ENCODE data around the gene PUSL1. TPM values are rescaled to one million over a fixed set of nuclear protein-coding genes. Genes with fewer than 3 reads are reported as not detected.
A peak's percentile ranks its signal among the peaks of the same experiment; 100 is the strongest.

Gene PUSL1
- total RNA-seq, 1 donor from 2014 or later = 35.2 TPM

DNA sequence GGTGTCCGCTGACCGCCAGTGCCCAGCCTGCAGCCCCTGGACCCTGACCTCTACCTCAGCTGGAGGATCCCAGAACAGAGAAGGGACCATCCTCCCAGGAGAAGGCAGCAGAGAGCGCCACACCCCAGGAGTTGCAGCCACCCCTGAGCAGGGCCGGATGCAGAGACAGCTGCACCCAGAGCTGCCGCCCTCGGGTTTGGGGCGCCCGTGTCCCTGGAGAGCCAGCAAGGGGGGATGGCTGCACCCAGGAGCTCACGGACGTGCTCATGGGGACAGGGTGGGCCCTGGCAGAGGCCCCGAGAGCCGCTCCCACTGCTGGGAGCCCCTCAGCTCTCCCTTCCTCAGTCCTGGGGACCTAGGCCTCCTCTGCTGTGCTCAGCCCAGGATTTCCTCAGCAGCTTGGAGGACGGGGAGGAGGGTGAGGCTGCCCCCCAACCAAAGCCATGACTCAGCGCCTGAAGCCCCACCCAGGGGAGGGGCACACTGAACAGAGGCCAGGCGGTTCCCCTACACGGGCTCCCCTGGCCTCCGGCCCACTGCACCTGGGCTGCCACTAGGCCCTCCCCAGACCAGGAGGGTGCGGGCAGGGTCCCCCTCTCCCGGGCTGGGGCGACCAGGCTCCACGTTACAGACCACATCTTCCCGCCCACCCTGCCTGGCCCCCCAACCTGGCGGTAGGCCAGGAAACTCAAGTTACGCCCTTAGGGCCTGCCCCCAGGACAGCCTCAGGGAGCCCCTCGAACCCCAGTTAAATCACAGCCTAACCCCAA lies 2.9 kb upstream of the PUSL1 start:
- peaks cover 3% of the 10 kb centered on the region for H3K36me3 Mint-ChIP-seq (ENCODE audit: low read depth)
- no peaks in the 10 kb centered on the region for H3K9me3 Mint-ChIP-seq
- H3K27ac Mint-ChIP-seq = peak overlapping the region; percentile 87
- intact Hi-C loops (cut with micrococcal nuclease) = loop anchor here (5.0 kb wide), 2 partner anchors 98 to 248 kb away; partner anchors contain the start of gene TNFRSF18
- H3K27me3 Mint-ChIP-seq = no peaks in the 10 kb centered on the region
- H3K4me3 Mint-ChIP-seq = peak overlapping the region; percentile 88
- H3K4me1 Mint-ChIP-seq = peaks cover 18% of the 10 kb centered on the region
- peak; percentile 91 for DNase-seq

DNA sequence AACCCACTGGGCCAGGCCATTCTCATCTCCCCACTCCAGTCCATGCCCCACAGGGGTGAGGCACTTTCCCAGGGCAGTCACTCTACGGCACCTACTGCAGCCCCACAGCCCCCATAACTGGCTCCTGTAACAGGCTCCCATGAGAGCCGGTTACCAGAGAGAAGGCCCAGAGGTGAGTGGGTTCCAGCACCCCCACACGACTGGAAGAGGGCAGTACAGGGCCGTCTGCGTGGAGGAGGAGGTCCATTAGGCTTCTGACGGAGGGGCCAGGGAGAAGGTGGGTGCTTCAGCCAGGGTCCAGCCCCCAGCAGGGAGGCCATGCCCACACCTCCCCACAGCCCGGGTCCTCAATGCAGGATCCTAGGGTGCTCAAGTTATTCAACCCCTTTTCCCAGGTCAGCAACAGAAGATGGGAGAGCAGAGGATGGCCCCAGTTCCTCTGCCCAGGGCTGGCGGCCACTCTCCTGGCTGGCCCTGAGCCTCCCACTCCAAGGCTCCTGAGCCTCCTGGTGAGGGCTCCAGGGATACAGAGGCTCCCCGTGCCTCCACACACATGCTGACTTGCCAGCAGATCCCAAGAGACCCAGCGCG lies 2.2 kb upstream of the PUSL1 start:
- intact Hi-C loops (cut with micrococcal nuclease) = loop anchor here (5.0 kb wide), 2 partner anchors 99 to 249 kb away; partner anchors contain the start of gene TNFRSF18
- H3K9me3 Mint-ChIP-seq = no peaks in the 10 kb centered on the region
- H3K36me3 Mint-ChIP-seq (ENCODE audit: low read depth) = peaks cover 5% of the 10 kb centered on the region
- H3K4me3 Mint-ChIP-seq = peak overlapping the region; percentile 88
- DNase-seq = peak; percentile 74
- H3K27ac Mint-ChIP-seq = peak overlapping the region; percentile 87
- H3K4me1 Mint-ChIP-seq = peaks cover 18% of the 10 kb centered on the region
- H3K27me3 Mint-ChIP-seq = no peaks in the 10 kb centered on the region

GRCh38 chr1:1306661-1307260 lies 1.6 kb upstream of the PUSL1 start:
- intact Hi-C loops (cut with micrococcal nuclease) = loop anchor here (5.0 kb wide), 2 partner anchors 99 to 249 kb away; partner anchors contain the start of gene TNFRSF18
- peak overlapping the region; percentile 88 for H3K4me3 Mint-ChIP-seq
- peak overlapping the region; percentile 87 for H3K27ac Mint-ChIP-seq
- peak; percentile 71 for DNase-seq
- H3K9me3 Mint-ChIP-seq = no peaks in the 10 kb centered on the region
- H3K36me3 Mint-ChIP-seq (ENCODE audit: low read depth) = peaks cover 5% of the 10 kb centered on the region
- no peaks in the 10 kb centered on the region for H3K27me3 Mint-ChIP-seq
- H3K4me1 Mint-ChIP-seq = peaks cover 18% of the 10 kb centered on the region

DNA sequence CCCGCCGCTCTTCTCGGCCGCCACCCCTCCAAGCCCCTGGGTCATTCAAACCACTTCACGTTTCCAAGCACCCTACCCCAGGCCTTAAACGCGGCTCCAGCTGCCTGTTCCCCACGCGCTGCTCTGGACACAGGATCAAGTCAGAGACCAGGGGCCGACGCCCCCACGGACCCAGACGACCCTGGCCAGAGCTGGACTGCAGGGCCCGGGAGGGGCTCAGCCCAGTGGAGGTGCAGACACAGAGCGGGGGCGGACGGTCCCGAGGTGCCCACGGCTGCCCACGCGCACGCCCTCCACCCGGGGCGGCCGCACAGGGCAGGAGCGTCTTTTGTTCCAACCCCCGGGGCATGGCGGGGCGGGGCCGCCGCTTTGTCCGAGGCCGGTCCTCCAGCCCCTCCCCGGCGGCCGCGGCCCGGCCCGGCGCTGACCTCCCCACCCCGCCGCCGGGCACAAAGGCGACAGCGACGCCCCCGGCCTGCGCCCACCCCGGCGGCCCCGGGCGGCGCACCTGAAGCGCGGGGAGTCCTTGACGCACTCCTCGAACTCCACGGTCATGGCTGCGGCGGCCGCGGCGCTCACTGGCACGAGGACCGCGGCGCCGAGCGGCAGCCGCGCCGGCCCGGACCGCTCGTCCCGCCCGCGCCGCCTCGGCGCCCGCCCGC lies 1.0 kb upstream of the PUSL1 start:
- H3K27me3 Mint-ChIP-seq = no peaks in the 10 kb centered on the region
- H3K4me1 Mint-ChIP-seq = peaks cover 18% of the 10 kb centered on the region
- DNase-seq = no peak
- peak overlapping the region; percentile 88 for H3K4me3 Mint-ChIP-seq
- H3K9me3 Mint-ChIP-seq = no peaks in the 10 kb centered on the region
- H3K27ac Mint-ChIP-seq = peak overlapping the region; percentile 87
- intact Hi-C loops (cut with micrococcal nuclease) = loop anchor here (5.0 kb wide), 2 partner anchors 100 to 250 kb away; partner anchors contain the start of gene TNFRSF18
- H3K36me3 Mint-ChIP-seq (ENCODE audit: low read depth) = peaks cover 5% of the 10 kb centered on the region

DNA sequence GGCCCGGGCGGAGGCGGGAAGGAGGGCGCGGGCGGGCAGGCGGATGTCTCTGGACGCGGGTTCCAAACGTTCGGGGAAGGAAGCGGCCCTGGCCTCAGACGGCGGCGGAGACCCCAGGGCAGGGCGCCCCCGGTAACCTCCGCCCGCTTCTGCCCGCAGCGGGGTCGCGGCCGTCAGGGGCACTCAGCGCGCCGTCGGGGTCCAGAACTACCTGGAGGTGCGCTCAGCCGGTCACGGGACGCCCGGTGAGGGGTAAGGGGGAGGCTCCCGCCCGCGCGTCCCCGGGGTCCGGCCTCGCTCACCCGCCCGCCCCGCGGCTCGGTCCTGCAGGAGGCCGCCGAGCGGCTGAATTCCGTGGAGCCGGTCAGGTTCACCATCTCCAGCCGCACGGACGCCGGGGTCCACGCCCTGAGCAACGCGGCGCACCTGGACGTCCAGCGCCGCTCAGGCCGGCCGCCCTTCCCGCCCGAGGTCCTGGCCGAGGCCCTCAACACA lies 406 bp downstream of the PUSL1 start:
- peak overlapping the region; percentile 85 for H3K4me3 Mint-ChIP-seq
- DNase-seq = no peak
- intact Hi-C loops (cut with micrococcal nuclease) = loop anchor here (1.0 to 5.0 kb wide), 5 partner anchors 16 to 252 kb away; partner anchors contain the start of genes AURKAIP1, C1orf159, CPTP and INTS11
- H3K27me3 Mint-ChIP-seq = no peaks in the 10 kb centered on the region
- no peaks in the 10 kb centered on the region for H3K9me3 Mint-ChIP-seq
- peak overlapping the region; percentile 82 for H3K27ac Mint-ChIP-seq
- peaks cover 15% of the 10 kb centered on the region for H3K36me3 Mint-ChIP-seq (ENCODE audit: low read depth)
- H3K4me1 Mint-ChIP-seq = peaks cover 18% of the 10 kb centered on the region

DNA sequence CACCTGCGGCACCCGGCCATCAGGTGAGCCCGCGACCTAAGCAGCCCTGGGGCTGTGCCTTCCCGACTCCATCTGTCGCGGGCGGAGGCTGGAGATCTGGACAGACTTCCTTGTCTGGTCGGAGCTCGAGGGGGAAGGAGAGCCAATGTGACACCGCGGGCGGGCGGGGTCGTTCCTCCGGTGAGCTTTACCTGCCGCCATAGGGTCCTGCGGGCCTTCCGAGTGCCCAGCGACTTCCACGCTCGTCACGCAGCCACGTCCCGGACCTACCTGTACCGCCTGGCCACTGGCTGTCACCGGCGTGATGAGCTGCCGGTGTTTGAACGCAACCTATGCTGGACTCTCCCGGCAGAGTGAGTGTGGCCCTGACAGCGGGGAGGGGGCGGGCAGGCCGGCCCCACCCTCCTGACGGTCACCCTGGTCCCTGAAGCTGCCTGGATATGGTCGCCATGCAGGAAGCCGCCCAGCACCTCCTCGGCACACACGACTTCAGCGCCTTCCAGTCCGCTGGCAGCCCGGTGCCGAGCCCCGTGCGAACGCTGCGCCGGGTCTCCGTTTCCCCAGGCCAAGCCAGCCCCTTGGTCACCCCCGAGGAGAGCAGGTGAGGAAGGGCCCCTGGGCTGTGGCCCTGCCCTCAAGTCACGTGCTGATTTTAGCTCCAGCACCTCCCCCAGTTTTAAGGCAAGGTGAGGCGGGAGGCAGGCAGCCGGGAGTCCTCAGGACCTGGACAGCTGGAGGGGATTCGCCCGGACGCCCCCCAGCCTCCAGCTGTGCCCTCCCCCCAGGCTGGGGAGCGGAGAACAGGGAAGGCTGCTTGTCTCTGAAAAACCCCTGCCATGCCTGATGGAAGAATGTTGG lies 1.1 kb downstream of the PUSL1 start:
- H3K4me3 Mint-ChIP-seq = peak overlapping the region; percentile 85
- intact Hi-C loops (cut with micrococcal nuclease) = loop anchor here (2.0 to 5.0 kb wide), 4 partner anchors 15 to 252 kb away; partner anchors contain the start of genes C1orf159, CPTP, INTS11 and TNFRSF18
- peak; percentile 71 for DNase-seq
- peak overlapping the region; percentile 41 for H3K27ac Mint-ChIP-seq
- peaks cover 16% of the 10 kb centered on the region for H3K36me3 Mint-ChIP-seq (ENCODE audit: low read depth)
- no peaks in the 10 kb centered on the region for H3K27me3 Mint-ChIP-seq
- no peaks in the 10 kb centered on the region for H3K9me3 Mint-ChIP-seq
- peaks cover 18% of the 10 kb centered on the region for H3K4me1 Mint-ChIP-seq

GRCh38 chr1:1310109-1310385 lies 1.6 kb downstream of the PUSL1 start:
- peak overlapping the region; percentile 85 for H3K4me3 Mint-ChIP-seq
- H3K27ac Mint-ChIP-seq = no peak overlapping the region
- H3K4me1 Mint-ChIP-seq = peaks cover 20% of the 10 kb centered on the region
- H3K27me3 Mint-ChIP-seq = no peaks in the 10 kb centered on the region
- H3K9me3 Mint-ChIP-seq = no peaks in the 10 kb centered on the region
- peaks cover 19% of the 10 kb centered on the region for H3K36me3 Mint-ChIP-seq (ENCODE audit: low read depth)
- DNase-seq = no peak
- intact Hi-C loops (cut with micrococcal nuclease) = no loop called here

- H3K4me3 Mint-ChIP-seq = peak overlapping the region; percentile 43
- peaks cover 23% of the 10 kb centered on the region for H3K36me3 Mint-ChIP-seq (ENCODE audit: low read depth)
- no peaks in the 10 kb centered on the region for H3K9me3 Mint-ChIP-seq
- peaks cover 17% of the 10 kb centered on the region for H3K4me1 Mint-ChIP-seq
- DNase-seq = no peak
- no peaks in the 10 kb centered on the region for H3K27me3 Mint-ChIP-seq
- intact Hi-C loops (cut with micrococcal nuclease) = no loop called here
- H3K27ac Mint-ChIP-seq = no peak overlapping the region
Measured at GRCh38 chr1:1310476-1311053, 2.2 kb downstream of the PUSL1 start.

DNA sequence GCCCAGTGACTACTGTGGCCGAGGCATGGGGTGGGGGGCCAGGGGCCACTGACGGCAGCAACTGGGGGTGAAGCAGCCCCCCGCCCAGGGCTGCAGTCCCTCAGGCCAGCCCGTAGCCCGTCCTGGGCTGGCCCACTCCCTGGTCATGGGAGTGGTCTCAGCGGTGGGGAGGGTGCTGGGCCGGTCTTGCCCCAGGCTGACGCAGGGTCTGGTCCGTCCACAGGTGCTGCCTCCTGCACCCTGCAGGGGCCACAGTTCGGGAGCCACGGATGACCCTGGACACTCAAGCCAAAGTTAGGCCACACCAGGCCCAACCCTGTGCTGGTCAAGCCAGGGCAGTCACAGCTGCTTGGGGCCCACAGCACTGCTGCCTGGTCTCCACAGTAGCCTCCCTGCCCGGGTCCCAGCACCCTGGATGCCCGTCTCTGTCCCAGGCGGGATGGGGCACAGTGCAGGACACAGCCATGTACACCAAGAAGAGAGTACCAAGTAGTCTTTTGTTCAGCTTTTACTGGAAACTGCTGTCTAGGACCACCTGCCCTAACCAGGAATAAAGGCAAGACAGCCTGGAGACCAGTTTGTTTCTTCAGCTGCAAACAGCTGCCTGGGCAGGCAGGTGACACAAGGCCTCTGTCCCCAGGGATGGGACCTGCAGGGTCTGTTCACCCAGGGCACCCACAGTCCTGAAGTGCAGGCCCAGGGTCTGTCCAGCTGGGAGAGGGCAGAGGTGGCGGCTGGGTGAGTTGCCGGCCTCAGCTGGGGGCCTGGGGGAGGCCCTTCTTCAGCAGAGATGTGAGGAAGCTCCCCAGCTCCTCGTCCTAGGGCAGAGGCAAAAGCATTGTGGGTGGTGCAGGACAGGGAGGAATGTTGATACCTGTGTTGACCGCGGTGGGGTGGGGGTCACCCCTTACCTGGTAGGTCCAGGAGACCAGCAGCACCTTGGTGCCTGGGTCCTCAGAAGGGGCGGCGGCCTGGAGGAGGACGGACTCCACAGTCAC lies 3.0 kb downstream of the PUSL1 start:
- Mint-ChIP-seq H3K9me3 (no peaks in the 10 kb centered on the region), H3K4me3 (no peak overlapping the region), H3K27me3 (no peaks in the 10 kb centered on the region), H3K4me1 (peaks cover 10% of the 10 kb centered on the region), H3K36me3 (ENCODE audit: low read depth) (peaks cover 30% of the 10 kb centered on the region), H3K27ac (no peak overlapping the region)
- DNase-seq = no peak
- intact Hi-C loops (cut with micrococcal nuclease) = no loop called here

DNA sequence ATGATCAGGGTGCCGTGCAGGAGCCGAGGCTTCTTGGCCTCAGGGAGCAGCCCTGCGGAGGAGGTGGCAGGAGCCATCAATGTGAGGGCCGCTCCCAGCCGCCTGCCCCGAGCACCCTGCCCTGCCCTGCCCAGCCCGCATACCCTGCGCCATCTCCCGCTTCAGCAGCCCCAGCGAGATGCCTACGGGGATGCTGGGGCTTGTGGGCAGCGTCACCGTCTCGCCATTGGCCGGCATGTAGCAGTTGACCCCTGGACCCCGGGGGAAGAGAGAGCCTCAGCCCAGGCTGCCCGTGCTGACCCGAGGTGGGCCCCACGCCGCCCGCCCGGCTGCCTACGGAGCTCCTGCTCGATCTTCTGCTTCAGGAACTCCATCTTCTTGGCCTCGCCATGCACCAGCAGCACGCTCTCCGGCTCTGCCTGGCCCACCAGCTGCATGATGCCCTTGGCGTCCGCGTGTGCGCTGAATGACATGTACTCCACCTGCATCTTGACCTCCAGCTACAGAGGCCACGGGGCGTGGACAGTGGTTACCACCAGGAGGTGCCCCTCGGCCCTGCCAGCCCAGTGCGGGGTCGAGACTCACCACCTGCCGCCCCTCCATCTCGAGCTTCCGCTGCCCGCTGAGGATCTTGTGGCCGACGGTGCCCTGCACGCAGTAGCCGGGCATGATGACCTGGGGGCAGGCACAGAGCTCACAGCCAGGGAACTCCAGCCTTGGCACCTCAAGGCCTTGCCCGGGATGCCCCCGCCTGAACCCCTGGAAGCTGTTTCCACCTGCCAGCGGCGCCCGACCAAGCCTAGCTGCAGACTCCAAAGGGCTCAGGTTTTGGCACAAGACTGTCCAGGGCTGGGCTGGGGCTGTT lies 4.3 kb downstream of the PUSL1 start:
- H3K36me3 Mint-ChIP-seq (ENCODE audit: low read depth) = peaks cover 36% of the 10 kb centered on the region
- DNase-seq = no peak
- no peaks in the 10 kb centered on the region for H3K9me3 Mint-ChIP-seq
- H3K27ac Mint-ChIP-seq = no peak overlapping the region
- no peaks in the 10 kb centered on the region for H3K27me3 Mint-ChIP-seq
- intact Hi-C loops (cut with micrococcal nuclease) = no loop called here
- H3K4me3 Mint-ChIP-seq = peak overlapping the region; percentile 21
- H3K4me1 Mint-ChIP-seq = peaks cover 2% of the 10 kb centered on the region
